Neural progenitor cell (in vitro differentiated cells): ENCODE results near the gene TMEM62. TPM values are rescaled to one million over a fixed set of nuclear protein-coding genes. Genes with fewer than 3 reads are reported as not detected.

Source experiments
- DNase-seq: peaks from one replicate; pipeline ENCODE4 v3.0.0-alpha.2; 2016; ENCODE audit warnings: low spot score
- H2AFZ ChIP-seq: fragments of 200-600 bp; sonication (generic); replicated peaks from 2 replicates; pipeline ENCODE4 v1.6.1; 2016; ENCODE audit warnings: antibody characterized with exemption
- H3F3A ChIP-seq: fragments of 200-600 bp; sonication (generic); 2 replicates; pipeline ENCODE4 v1.6.1; 2016; ENCODE audit warnings: antibody characterized with exemption, low read depth
- H3K27ac ChIP-seq: fragments of 200-600 bp; sonication (generic); 2 replicates; pipeline ENCODE4 v1.5.1; 2016; ENCODE audit warnings: mild to moderate bottlenecking
- H3K27me3 ChIP-seq: fragments of 200-600 bp; sonication (generic); 2 replicates; pipeline ENCODE4 v1.6.1; 2016; ENCODE audit warnings: mild to moderate bottlenecking, moderate library complexity
- H3K36me3 ChIP-seq: fragments of 200-600 bp; sonication (generic); 2 replicates; pipeline ENCODE4 v1.5.1; 2016
- H3K4me1 ChIP-seq: fragments of 200-600 bp; sonication (generic); 2 replicates; pipeline ENCODE4 v1.6.1; 2016; ENCODE audit warnings: mixed run types
- H3K4me2 ChIP-seq: fragments of 200-600 bp; sonication (generic); 2 replicates; pipeline ENCODE4 v1.6.1; 2016
- H3K4me3 ChIP-seq: fragments of 200-600 bp; sonication (generic); 2 replicates; pipeline ENCODE4 v1.5.1; 2016
- H3K79me2 ChIP-seq: fragments of 200-600 bp; sonication (generic); 2 replicates; pipeline ENCODE4 v1.6.1; 2016; ENCODE audit warnings: low read depth
- H3K9ac ChIP-seq: fragments of 200-600 bp; sonication (generic); 2 replicates; pipeline ENCODE4 v1.6.1; 2016
- H3K9me3 ChIP-seq: fragments of 200-600 bp; sonication (generic); 2 replicates; pipeline ENCODE4 v1.5.1; 2016; ENCODE audit warnings: low read depth
- H4K20me1 ChIP-seq: fragments of 200-600 bp; sonication (generic); 2 replicates; pipeline ENCODE4 v1.6.1; 2016; ENCODE audit warnings: low read depth
- H3K27ac Mint-ChIP-seq: 3 replicates; pipeline ENCODE4 v1.8.0; 2021; ENCODE audit warnings: mixed read lengths
- H3K27me3 Mint-ChIP-seq: 2 replicates; pipeline ENCODE4 v1.8.0; 2022; ENCODE audit warnings: low read depth, mild to moderate bottlenecking, inconsistent platforms, moderate library complexity, mixed read lengths; ENCODE audit not compliant: insufficient read depth
- H3K36me3 Mint-ChIP-seq: 3 replicates; pipeline ENCODE4 v1.8.0; 2021; ENCODE audit warnings: mixed read lengths
- H3K4me1 Mint-ChIP-seq: 3 replicates; pipeline ENCODE4 v1.8.0; 2021; ENCODE audit warnings: mixed read lengths
- H3K4me3 Mint-ChIP-seq: 3 replicates; pipeline ENCODE4 v1.8.0; 2021; ENCODE audit warnings: mild to moderate bottlenecking, moderate library complexity, mixed read lengths
- H3K9me3 Mint-ChIP-seq: 3 replicates; pipeline ENCODE4 v1.8.0; 2020; ENCODE audit warnings: mixed read lengths
- EZH2 ChIP-seq: fragments of 200-600 bp; sonication (generic); IDR thresholded peaks from 2 replicates; pipeline ENCODE4 v1.6.1; 2017; ENCODE audit warnings: antibody characterized with exemption, mild to moderate bottlenecking, moderate library complexity
- EZH2phosphoT487 ChIP-seq: fragments of 200-600 bp; sonication (generic); IDR thresholded peaks from 2 replicates; pipeline ENCODE4 v1.6.1; 2017; ENCODE audit warnings: antibody characterized with exemption
- total RNA-seq: library from RNA; depleted of rRNA; stranded (reverse); fragments of >200 nt; gene quantifications from 2 replicates; pipeline ENCODE4 v1.2.3, GENCODE V29; 2015; ENCODE audit warnings: low replicate concordance
- TF ChIP-seq, protein P1 (sequence below): fragments of 200-600 bp; sonication (generic); IDR thresholded peaks from 2 replicates; pipeline ENCODE4 v1.5.1; 2017; ENCODE audit warnings: antibody characterized with exemption, mild to moderate bottlenecking

Gene TMEM62
- 6.9 and 11.9 TPM in 2 replicates for total RNA-seq

- Mint-ChIP-seq H3K27ac (peak within 1 kb of the TSS; percentile 33), H3K4me1 (peaks cover 12% of the 10 kb centered on the region), H3K4me3 (peak within 1 kb of the TSS; percentile 91), H3K36me3 (peaks cover 3% of the 10 kb centered on the region), H3K27me3 (peaks cover 8% of the 10 kb centered on the region), H3K9me3 (peaks cover 4% of the 10 kb centered on the region)
- Histone ChIP-seq H4K20me1 (no peaks in the 10 kb centered on the region), H3K36me3 (no peaks in the 10 kb centered on the region), H3F3A (peaks cover 13% of the 10 kb centered on the region), H3K4me2 (peak within 1 kb of the TSS; percentile 92), H3K27me3 (peaks cover 36% of the 10 kb centered on the region), H3K4me1 (peaks cover 11% of the 10 kb centered on the region), H3K9me3 (no peaks in the 10 kb centered on the region), H3K79me2 (no peaks in the 10 kb centered on the region), H2AFZ (peak within 1 kb of the TSS; percentile 94), H3K4me3 (peak within 1 kb of the TSS; percentile 83), H3K9ac (no peak within 1 kb of the TSS), H3K27ac (no peak within 1 kb of the TSS)
- peak; percentile 77 for DNase-seq
- TF ChIP-seq EZH2 = peak; percentile 58
- peak; percentile 34 for TF ChIP-seq EZH2phosphoT487
- TF ChIP-seq, protein P1, sequence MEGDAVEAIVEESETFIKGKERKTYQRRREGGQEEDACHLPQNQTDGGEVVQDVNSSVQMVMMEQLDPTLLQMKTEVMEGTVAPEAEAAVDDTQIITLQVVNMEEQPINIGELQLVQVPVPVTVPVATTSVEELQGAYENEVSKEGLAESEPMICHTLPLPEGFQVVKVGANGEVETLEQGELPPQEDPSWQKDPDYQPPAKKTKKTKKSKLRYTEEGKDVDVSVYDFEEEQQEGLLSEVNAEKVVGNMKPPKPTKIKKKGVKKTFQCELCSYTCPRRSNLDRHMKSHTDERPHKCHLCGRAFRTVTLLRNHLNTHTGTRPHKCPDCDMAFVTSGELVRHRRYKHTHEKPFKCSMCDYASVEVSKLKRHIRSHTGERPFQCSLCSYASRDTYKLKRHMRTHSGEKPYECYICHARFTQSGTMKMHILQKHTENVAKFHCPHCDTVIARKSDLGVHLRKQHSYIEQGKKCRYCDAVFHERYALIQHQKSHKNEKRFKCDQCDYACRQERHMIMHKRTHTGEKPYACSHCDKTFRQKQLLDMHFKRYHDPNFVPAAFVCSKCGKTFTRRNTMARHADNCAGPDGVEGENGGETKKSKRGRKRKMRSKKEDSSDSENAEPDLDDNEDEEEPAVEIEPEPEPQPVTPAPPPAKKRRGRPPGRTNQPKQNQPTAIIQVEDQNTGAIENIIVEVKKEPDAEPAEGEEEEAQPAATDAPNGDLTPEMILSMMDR = no peak
These were observed at the start of gene TMEM62 for GRCh38 chr15:43133430-43134156. TMEM62 (plus strand) TSS chr15:43133586; CDS start chr15:43133803, 217 bp downstream.

- no peaks in the 10 kb centered on the region for H3K4me1 Mint-ChIP-seq
- no peaks in the 10 kb centered on the region for H3K9me3 ChIP-seq
- H3K27ac ChIP-seq = no peak overlapping the region
- no peak overlapping the region for H3K4me3 ChIP-seq
- H3K27me3 Mint-ChIP-seq = no peaks in the 10 kb centered on the region
- H3K4me1 ChIP-seq = no peaks in the 10 kb centered on the region
- no peaks in the 10 kb centered on the region for H3K9me3 Mint-ChIP-seq
- peaks cover 19% of the 10 kb centered on the region for H3K36me3 Mint-ChIP-seq
- H3K79me2 ChIP-seq = peaks cover 48% of the 10 kb centered on the region
- H3F3A ChIP-seq = no peaks in the 10 kb centered on the region
- TF ChIP-seq, protein P1 = no peak
- no peak for TF ChIP-seq EZH2
- TF ChIP-seq EZH2phosphoT487 = no peak
- no peak overlapping the region for H2AFZ ChIP-seq
- no peak for DNase-seq
- H3K27ac Mint-ChIP-seq = no peak overlapping the region
- peaks cover 15% of the 10 kb centered on the region for H3K36me3 ChIP-seq
- H3K27me3 ChIP-seq = no peaks in the 10 kb centered on the region
- H3K4me2 ChIP-seq = no peak overlapping the region
- H3K9ac ChIP-seq = no peak overlapping the region
- H3K4me3 Mint-ChIP-seq = no peak overlapping the region
- H4K20me1 ChIP-seq = no peaks in the 10 kb centered on the region
These were observed 47.5 kb upstream of the TMEM62 start for GRCh38 chr15:43085921-43086320.

GRCh38 chr15:43086551-43086950 lies 46.8 kb upstream of the TMEM62 start:
- DNase-seq = no peak
- no peaks in the 10 kb centered on the region for H3K9me3 Mint-ChIP-seq

More at GRCh38 chr15:43086551-43086950, 46.8 kb upstream of the TMEM62 start:
- Histone ChIP-seq H3K9ac (no peak overlapping the region), H3K4me2 (no peak overlapping the region), H3K4me3 (no peak overlapping the region), H4K20me1 (no peaks in the 10 kb centered on the region), H3F3A (no peaks in the 10 kb centered on the region), H3K79me2 (peaks cover 54% of the 10 kb centered on the region), H3K27me3 (no peaks in the 10 kb centered on the region), H3K9me3 (no peaks in the 10 kb centered on the region), H3K36me3 (peaks cover 11% of the 10 kb centered on the region), H3K4me1 (no peaks in the 10 kb centered on the region), H2AFZ (no peak overlapping the region), H3K27ac (no peak overlapping the region)
- TF ChIP-seq, protein P1 = no peak
- TF ChIP-seq EZH2phosphoT487 (no peak), EZH2 (no peak)
- Mint-ChIP-seq H3K4me3 (no peak overlapping the region), H3K36me3 (peaks cover 19% of the 10 kb centered on the region), H3K27me3 (no peaks in the 10 kb centered on the region), H3K4me1 (no peaks in the 10 kb centered on the region), H3K27ac (no peak overlapping the region)
